Liver (tissue), 9 donors: ENCODE data around the gene ZNF580. TPM values are rescaled to one million over a fixed set of nuclear protein-coding genes. Genes with fewer than 3 reads are reported as not detected.

Experiments used
- DNase-seq: peaks from one replicate; pipeline ENCODE4 v3.0.0-alpha.2; 2017; ENCODE audit warnings: low spot score
- H3K27ac ChIP-seq, 2 donors: one replicate each; pipeline ENCODE4 v1.7.0; 2013; ENCODE audit warnings: inconsistent platforms in 2 of 2, low read length in 2 of 2, control low read depth in 1 of 2, low read depth in 1 of 2, mild to moderate bottlenecking in 1 of 2
- H3K27me3 ChIP-seq, 4 donors: one replicate each; pipeline versions ENCODE4 v1.6.1 to v1.7.0; 2013; ENCODE audit warnings: low read length in 3 of 4, inconsistent platforms in 1 of 4, mild to moderate bottlenecking in 1 of 4, moderate library complexity in 1 of 4; ENCODE audit not compliant: control insufficient read depth in 4 of 4, insufficient read depth in 4 of 4
- H3K36me3 ChIP-seq, 4 donors: one replicate each; pipeline versions ENCODE4 v1.6.1 to v1.7.0; 2013; ENCODE audit warnings: low read length in 3 of 4, mild to moderate bottlenecking in 3 of 4, low read depth in 1 of 4, moderate library complexity in 1 of 4; ENCODE audit not compliant: control insufficient read depth in 4 of 4, insufficient read depth in 3 of 4
- H3K4me1 ChIP-seq, 4 donors: one replicate each; pipeline versions ENCODE4 v1.6.1 to v1.7.0; 2013; ENCODE audit warnings: low read length in 3 of 4, mild to moderate bottlenecking in 3 of 4, moderate library complexity in 1 of 4; ENCODE audit not compliant: control insufficient read depth in 4 of 4, insufficient read depth in 4 of 4
- H3K4me3 ChIP-seq, 3 donors: one replicate each; pipeline versions ENCODE4 v1.6.1 to v1.7.0; 2013; ENCODE audit warnings: low read length in 3 of 3, control low read depth in 1 of 3, low read depth in 1 of 3, mild to moderate bottlenecking in 1 of 3
- H3K9ac ChIP-seq, 2 donors: one replicate each; pipeline ENCODE4 v1.7.0; 2013; ENCODE audit warnings: low read length in 2 of 2, mild to moderate bottlenecking in 2 of 2, moderate library complexity in 2 of 2, control low read depth in 1 of 2, low read depth in 1 of 2
- H3K9me3 ChIP-seq, 4 donors: one replicate each; pipeline versions ENCODE4 v1.6.1 to v1.7.0; 2013; ENCODE audit warnings: low read length in 3 of 4; ENCODE audit not compliant: control insufficient read depth in 4 of 4
- EGR1 ChIP-seq, 2 donors: IDR thresholded peaks; 2 replicates each; pipeline ENCODE4 v1.6.1; 2016 to 2018; ENCODE audit warnings: antibody characterized with exemption in 2 of 2, low read depth in 2 of 2
- FOXA2 ChIP-seq: IDR thresholded peaks from 2 replicates; pipeline ENCODE4 v1.6.1; 2016; ENCODE audit warnings: antibody characterized with exemption
- GABPA ChIP-seq, 2 donors: IDR thresholded peaks in 1 of 2; conservative IDR thresholded peaks in 1 of 2; 2 replicates each; pipeline ENCODE4 v1.6.1; 2016; ENCODE audit warnings: antibody characterized with exemption in 2 of 2, mild to moderate bottlenecking in 1 of 2, moderate library complexity in 1 of 2
- HNF4G ChIP-seq: IDR thresholded peaks from 2 replicates; pipeline ENCODE4 v1.6.1; 2016; ENCODE audit warnings: antibody characterized with exemption
- JUND ChIP-seq, 2 donors: IDR thresholded peaks; 2 replicates each; pipeline ENCODE4 v1.6.1; 2016; ENCODE audit warnings: antibody characterized with exemption in 2 of 2
- NR2F2 ChIP-seq: IDR thresholded peaks from 2 replicates; pipeline ENCODE4 v1.6.1; 2016; ENCODE audit warnings: antibody characterized with exemption
- RAD21 ChIP-seq, 2 donors: IDR thresholded peaks; 2 replicates each; pipeline ENCODE4 v1.6.1; 2016; ENCODE audit warnings: antibody characterized with exemption in 2 of 2, mild to moderate bottlenecking in 2 of 2
- RXRA ChIP-seq, 2 donors: IDR thresholded peaks; 2 replicates each; pipeline ENCODE4 v1.6.1; 2017 to 2018; ENCODE audit warnings: antibody characterized with exemption in 2 of 2, mild to moderate bottlenecking in 1 of 2
- SP1 ChIP-seq: IDR thresholded peaks from 2 replicates; pipeline ENCODE4 v1.6.1; 2018; ENCODE audit warnings: antibody characterized with exemption, mild to moderate bottlenecking
- TAF1 ChIP-seq: conservative IDR thresholded peaks from 2 replicates; pipeline ENCODE4 v1.6.1; 2016; ENCODE audit warnings: antibody characterized with exemption, mild to moderate bottlenecking
- WGBS: extraction: QIAGEN DNeasy Blood & Tissue Kit; methylation state at CpG from one replicate; pipeline ENCODE4 v1.1.7; 2013; 5-methylcytosine and 5-hydroxymethylcytosine counted together
- polyA plus RNA-seq, 2 donors: library from polyadenylated mRNA; stranded (reverse) in 1 of 2; unstranded in 1 of 2; fragments of 200-250 nt in 1 of 2; fragments of >200 nt in 1 of 2; fragmentation: Nextera tagmentation in 1 of 2; extraction: Ambion mirVana in 1 of 2; gene quantifications; one replicate each; pipeline versions ENCODE4 v1.2.1 to v1.2.3, GENCODE V29; 2013 to 2015
- total RNA-seq, 2 donors: library from RNA; depleted of rRNA; stranded (reverse); fragments of >200 nt; gene quantifications; one replicate each; pipeline ENCODE4 v1.2.3, GENCODE V29; 2014
- TF ChIP-seq, protein P1 (sequence below): IDR thresholded peaks from 2 replicates; pipeline ENCODE4 v1.6.1; 2016; ENCODE audit warnings: antibody characterized with exemption
- TF ChIP-seq, protein P2 (sequence below): IDR thresholded peaks from 2 replicates; pipeline ENCODE4 v1.6.1; 2016; ENCODE audit warnings: antibody characterized with exemption
- TF ChIP-seq, protein P3 (sequence below): fragments of 150-350 bp; IDR thresholded peaks from 2 replicates; pipeline ENCODE4 v1.5.1; 2017; ENCODE audit warnings: improper control_type of control experiment, low read depth, low read length; ENCODE audit not compliant: missing input control
- TF ChIP-seq, protein P4 (sequence below): IDR thresholded peaks from 2 replicates; pipeline ENCODE4 v1.6.1; 2016; ENCODE audit warnings: antibody characterized with exemption
- donor health status: healthy.
- donor health status: healthy.
- donor health status: healthy.
- donor health status: healthy.
- donor health status: healthy.

The ZNF580 gene
- total and polyA plus RNA-seq, 4 donors = 2.6 to 5.2 (median 5.1) TPM

DNA sequence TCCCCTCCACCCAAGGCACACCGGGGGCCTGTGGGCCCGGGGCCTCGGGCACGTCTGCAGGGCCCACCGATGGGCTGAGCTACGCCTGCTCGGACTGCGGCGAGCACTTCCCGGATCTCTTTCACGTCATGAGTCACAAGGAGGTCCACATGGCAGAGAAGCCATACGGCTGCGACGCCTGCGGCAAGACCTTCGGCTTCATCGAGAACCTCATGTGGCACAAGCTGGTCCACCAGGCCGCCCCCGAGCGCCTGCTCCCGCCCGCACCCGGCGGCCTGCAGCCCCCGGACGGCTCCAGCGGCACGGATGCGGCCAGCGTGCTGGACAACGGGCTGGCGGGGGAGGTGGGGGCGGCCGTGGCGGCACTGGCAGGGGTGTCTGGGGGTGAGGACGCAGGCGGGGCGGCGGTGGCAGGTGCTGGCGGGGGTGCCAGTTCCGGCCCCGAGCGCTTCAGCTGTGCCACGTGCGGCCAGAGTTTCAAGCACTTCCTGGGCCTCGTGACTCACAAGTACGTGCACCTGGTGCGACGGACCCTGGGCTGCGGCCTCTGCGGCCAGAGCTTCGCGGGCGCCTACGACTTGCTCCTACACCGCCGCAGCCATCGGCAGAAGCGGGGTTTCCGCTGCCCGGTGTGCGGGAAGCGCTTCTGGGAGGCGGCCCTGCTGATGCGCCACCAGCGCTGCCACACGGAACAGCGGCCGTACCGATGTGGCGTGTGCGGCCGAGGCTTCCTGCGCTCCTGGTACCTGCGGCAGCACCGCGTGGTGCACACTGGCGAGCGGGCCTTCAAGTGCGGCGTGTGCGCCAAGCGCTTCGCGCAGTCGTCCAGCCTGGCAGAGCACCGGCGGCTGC lies 25.0 kb upstream of the ZNF580 start:
- Histone ChIP-seq H3K27ac (no peak overlapping the region), H3K4me1 (no peaks in the 10 kb centered on the region), H3K27me3 (no peaks in the 10 kb centered on the region), H3K9ac (no peak overlapping the region), H3K9me3 (no peaks in the 10 kb centered on the region), H3K4me3 (no peak overlapping the region), H3K36me3 (peaks cover 0 to 20% (median 11%) of the 10 kb centered on the region in 4 donors)
- TF ChIP-seq EGR1 (IDR thresholded peaks at IDR 0.05; ENCODE audit: low read depth in 2 of 2) (no peak), FOXA2 (no peak), GABPA (IDR thresholded peaks at IDR 0.05 in 1 of 2, conservative IDR thresholded peaks at IDR 0.05 in 1 of 2) (no peak), NR2F2 (no peak), HNF4G (no peak)
- TF ChIP-seq, protein P1, sequence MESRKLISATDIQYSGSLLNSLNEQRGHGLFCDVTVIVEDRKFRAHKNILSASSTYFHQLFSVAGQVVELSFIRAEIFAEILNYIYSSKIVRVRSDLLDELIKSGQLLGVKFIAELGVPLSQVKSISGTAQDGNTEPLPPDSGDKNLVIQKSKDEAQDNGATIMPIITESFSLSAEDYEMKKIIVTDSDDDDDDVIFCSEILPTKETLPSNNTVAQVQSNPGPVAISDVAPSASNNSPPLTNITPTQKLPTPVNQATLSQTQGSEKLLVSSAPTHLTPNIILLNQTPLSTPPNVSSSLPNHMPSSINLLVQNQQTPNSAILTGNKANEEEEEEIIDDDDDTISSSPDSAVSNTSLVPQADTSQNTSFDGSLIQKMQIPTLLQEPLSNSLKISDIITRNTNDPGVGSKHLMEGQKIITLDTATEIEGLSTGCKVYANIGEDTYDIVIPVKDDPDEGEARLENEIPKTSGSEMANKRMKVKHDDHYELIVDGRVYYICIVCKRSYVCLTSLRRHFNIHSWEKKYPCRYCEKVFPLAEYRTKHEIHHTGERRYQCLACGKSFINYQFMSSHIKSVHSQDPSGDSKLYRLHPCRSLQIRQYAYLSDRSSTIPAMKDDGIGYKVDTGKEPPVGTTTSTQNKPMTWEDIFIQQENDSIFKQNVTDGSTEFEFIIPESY = no peak
- TF ChIP-seq, protein P2, sequence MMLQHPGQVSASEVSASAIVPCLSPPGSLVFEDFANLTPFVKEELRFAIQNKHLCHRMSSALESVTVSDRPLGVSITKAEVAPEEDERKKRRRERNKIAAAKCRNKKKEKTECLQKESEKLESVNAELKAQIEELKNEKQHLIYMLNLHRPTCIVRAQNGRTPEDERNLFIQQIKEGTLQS = no peak
- TF ChIP-seq, protein P3, sequence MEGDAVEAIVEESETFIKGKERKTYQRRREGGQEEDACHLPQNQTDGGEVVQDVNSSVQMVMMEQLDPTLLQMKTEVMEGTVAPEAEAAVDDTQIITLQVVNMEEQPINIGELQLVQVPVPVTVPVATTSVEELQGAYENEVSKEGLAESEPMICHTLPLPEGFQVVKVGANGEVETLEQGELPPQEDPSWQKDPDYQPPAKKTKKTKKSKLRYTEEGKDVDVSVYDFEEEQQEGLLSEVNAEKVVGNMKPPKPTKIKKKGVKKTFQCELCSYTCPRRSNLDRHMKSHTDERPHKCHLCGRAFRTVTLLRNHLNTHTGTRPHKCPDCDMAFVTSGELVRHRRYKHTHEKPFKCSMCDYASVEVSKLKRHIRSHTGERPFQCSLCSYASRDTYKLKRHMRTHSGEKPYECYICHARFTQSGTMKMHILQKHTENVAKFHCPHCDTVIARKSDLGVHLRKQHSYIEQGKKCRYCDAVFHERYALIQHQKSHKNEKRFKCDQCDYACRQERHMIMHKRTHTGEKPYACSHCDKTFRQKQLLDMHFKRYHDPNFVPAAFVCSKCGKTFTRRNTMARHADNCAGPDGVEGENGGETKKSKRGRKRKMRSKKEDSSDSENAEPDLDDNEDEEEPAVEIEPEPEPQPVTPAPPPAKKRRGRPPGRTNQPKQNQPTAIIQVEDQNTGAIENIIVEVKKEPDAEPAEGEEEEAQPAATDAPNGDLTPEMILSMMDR = no peak
- TF ChIP-seq, protein P4, sequence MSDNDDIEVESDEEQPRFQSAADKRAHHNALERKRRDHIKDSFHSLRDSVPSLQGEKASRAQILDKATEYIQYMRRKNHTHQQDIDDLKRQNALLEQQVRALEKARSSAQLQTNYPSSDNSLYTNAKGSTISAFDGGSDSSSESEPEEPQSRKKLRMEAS = no peak
- no peak for DNase-seq
- WGBS = 97% methylated on average over 88 of the region's 88 CpGs

DNA sequence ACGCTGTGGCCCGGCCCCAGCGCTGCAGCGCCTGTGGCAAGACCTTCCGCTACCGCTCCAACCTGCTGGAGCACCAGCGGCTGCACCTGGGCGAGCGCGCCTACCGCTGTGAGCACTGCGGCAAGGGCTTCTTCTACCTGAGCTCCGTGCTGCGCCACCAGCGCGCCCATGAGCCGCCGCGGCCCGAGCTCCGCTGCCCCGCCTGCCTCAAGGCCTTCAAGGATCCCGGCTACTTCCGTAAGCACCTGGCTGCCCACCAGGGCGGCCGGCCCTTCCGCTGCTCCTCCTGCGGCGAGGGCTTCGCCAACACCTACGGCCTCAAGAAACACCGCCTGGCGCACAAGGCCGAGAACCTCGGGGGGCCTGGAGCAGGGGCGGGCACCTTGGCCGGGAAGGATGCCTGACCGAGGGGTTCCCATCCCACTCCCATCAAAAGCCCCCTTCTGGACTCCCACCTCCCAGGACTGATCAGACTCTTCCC lies 24.4 kb upstream of the ZNF580 start:
- no peak for TF ChIP-seq JUND (IDR thresholded peaks at IDR 0.05)
- H3K36me3 ChIP-seq = peaks cover 0 to 20% (median 13%) of the 10 kb centered on the region in 4 donors
- no peak overlapping the region for H3K9ac ChIP-seq
- H3K4me1 ChIP-seq = no peaks in the 10 kb centered on the region
- WGBS = 99% methylated on average over 38 of the region's 38 CpGs
- H3K27me3 ChIP-seq = no peaks in the 10 kb centered on the region
- no peak for DNase-seq
- H3K27ac ChIP-seq = no peak overlapping the region
- H3K4me3 ChIP-seq = no peak overlapping the region
- no peaks in the 10 kb centered on the region for H3K9me3 ChIP-seq

DNA sequence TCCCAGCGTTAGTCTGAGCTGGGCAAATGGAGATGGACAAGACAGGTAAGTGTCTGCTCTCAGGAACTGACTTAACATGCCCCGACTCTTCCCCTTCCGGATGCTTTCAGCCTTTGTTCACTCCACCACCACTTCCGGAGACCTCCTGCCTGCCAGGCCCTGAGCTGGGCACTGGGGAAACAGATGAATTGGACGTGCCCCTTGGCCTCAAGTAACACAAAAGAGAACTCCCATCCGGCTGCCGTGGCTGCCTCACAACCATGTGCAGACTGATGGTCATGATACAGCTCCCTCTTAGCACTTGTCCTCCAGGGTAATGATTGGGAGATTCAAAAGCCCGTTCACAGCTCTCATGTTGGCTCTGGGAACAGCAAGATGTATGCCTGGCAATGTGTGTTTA lies 23.4 kb upstream of the ZNF580 start:
- no peak for DNase-seq
- Histone ChIP-seq H3K9ac (no peak overlapping the region), H3K27me3 (no peaks in the 10 kb centered on the region), H3K4me1 (no peaks in the 10 kb centered on the region), H3K36me3 (peaks cover 0 to 20% (median 15%) of the 10 kb centered on the region in 4 donors), H3K27ac (no peak overlapping the region), H3K9me3 (no peaks in the 10 kb centered on the region), H3K4me3 (no peak overlapping the region)
- WGBS = 94% methylated on average over 8 of the region's 8 CpGs
- TF ChIP-seq TAF1 = no peak
- no peak for TF ChIP-seq SP1
- TF ChIP-seq EGR1 (IDR thresholded peaks at IDR 0.05; ENCODE audit: low read depth in 2 of 2) = no peak
- TF ChIP-seq, protein P2 = no peak
- TF ChIP-seq RAD21 (IDR thresholded peaks at IDR 0.05) = no peak
- TF ChIP-seq RXRA (IDR thresholded peaks at IDR 0.05) = no peak
